DOHH2 (cell line): ENCODE measurements around the gene METTL16.

Source experiments
- EZH2phosphoT487 ChIP-seq: fragments of 200-600 bp; sonication (generic); IDR thresholded peaks from 2 replicates; pipeline ENCODE4 v1.6.1; 2017; ENCODE audit warnings: borderline replicate concordance, mild to moderate bottlenecking, antibody characterized with exemption, low read length, moderate library complexity, mixed read lengths
- TF ChIP-seq, protein P1 (sequence below): fragments of 200-600 bp; sonication (generic); IDR thresholded peaks from one replicate; pipeline ENCODE4 v1.5.1; 2014; ENCODE audit warnings: antibody characterized with exemption, mild to moderate bottlenecking, low read depth, low read length; ENCODE audit not compliant: poor library complexity, severe bottlenecking

DNA sequence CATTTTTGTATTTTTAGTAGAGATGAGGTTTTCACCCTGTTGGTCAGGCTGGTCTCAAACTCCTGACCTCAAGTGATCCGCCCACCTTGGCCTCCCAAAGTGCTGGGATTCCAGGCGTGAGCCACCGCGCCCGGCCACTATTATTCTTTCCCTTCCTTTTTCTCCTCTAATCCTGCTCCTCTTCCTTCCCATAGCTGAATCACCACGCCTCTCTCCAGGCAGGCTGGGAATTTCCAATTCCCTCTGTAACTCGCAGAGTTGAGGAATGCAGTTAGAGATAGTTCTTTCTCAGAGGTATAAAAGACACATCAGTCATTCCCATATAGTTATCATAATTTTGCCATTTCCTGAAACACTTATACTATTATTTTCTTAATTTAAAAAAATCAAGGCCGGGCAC is 11.2 kb downstream of the METTL16 start:
- TF ChIP-seq, protein P1, sequence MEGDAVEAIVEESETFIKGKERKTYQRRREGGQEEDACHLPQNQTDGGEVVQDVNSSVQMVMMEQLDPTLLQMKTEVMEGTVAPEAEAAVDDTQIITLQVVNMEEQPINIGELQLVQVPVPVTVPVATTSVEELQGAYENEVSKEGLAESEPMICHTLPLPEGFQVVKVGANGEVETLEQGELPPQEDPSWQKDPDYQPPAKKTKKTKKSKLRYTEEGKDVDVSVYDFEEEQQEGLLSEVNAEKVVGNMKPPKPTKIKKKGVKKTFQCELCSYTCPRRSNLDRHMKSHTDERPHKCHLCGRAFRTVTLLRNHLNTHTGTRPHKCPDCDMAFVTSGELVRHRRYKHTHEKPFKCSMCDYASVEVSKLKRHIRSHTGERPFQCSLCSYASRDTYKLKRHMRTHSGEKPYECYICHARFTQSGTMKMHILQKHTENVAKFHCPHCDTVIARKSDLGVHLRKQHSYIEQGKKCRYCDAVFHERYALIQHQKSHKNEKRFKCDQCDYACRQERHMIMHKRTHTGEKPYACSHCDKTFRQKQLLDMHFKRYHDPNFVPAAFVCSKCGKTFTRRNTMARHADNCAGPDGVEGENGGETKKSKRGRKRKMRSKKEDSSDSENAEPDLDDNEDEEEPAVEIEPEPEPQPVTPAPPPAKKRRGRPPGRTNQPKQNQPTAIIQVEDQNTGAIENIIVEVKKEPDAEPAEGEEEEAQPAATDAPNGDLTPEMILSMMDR = no peak
- TF ChIP-seq EZH2phosphoT487 = no peak
